ENCODE data around the gene GHRH.

DNA sequence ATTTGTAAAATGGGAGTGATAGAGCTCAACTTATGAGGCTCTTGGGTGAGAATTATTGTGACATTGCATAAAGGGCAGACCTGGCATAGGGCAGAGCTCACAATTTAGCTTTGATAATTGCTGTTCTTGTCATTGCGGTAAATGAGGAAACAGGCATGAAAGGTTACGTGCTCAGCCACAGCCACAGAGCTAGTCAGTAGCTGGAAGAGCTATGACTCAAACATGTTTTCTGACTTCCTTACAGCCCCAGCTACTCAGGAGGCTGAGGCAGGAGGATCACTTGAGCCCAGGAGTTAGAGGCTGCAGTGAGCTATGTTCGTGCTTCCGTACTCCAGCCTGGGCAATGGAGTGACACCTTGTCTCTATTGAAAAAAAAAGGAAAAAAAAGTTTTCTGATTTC, 3.5 kb upstream of the GHRH start:
- TF ChIP-seq, protein P1, sequence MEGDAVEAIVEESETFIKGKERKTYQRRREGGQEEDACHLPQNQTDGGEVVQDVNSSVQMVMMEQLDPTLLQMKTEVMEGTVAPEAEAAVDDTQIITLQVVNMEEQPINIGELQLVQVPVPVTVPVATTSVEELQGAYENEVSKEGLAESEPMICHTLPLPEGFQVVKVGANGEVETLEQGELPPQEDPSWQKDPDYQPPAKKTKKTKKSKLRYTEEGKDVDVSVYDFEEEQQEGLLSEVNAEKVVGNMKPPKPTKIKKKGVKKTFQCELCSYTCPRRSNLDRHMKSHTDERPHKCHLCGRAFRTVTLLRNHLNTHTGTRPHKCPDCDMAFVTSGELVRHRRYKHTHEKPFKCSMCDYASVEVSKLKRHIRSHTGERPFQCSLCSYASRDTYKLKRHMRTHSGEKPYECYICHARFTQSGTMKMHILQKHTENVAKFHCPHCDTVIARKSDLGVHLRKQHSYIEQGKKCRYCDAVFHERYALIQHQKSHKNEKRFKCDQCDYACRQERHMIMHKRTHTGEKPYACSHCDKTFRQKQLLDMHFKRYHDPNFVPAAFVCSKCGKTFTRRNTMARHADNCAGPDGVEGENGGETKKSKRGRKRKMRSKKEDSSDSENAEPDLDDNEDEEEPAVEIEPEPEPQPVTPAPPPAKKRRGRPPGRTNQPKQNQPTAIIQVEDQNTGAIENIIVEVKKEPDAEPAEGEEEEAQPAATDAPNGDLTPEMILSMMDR (IDR thresholded peaks at IDR 0.05): no peak
- TF ChIP-seq POLR2A (IDR thresholded peaks at IDR 0.05): no peak

All from thyroid gland (tissue), 4 donors.